HL-60 (cell line): ENCODE data around the gene NPC1.
"Not testable (repeated sequence)": the region's sequence is repeated elsewhere in the genome, so short reads cannot be mapped to it uniquely, and the experiment has no call there.

Experiments
- DNase-seq, 2 experiments: peaks; one replicate each; pipeline ENCODE4 v3.0.0-alpha.2; 2010 to 2020; ENCODE audit warnings: low read depth in 1 of 2, low spot score in 1 of 2
- H3K27ac ChIP-seq: fragments of 250-450 bp; sonication (Bioruptor Pico); replicated peaks from 2 replicates; pipeline ENCODE4 v1.5.1; 2020; ENCODE audit warnings: mild to moderate bottlenecking, moderate library complexity
- H3K27me3 ChIP-seq: fragments of 250-450 bp; sonication (Bioruptor Pico); 2 replicates; pipeline ENCODE4 v1.5.1; 2021; ENCODE audit warnings: mild to moderate bottlenecking, moderate library complexity; ENCODE audit not compliant: insufficient read depth, poor library complexity, severe bottlenecking
- H3K4me3 ChIP-seq: replicated peaks from 2 replicates; pipeline ENCODE4 v1.5.1; 2011; ENCODE audit warnings: mild to moderate bottlenecking, control low read depth, low read length; ENCODE audit not compliant: insufficient read depth
- GABPA ChIP-seq: IDR thresholded peaks from 2 replicates; pipeline ENCODE4 v1.6.1; 2012; ENCODE audit warnings: low read depth
- POLR2AphosphoS5 ChIP-seq: IDR thresholded peaks from 2 replicates; pipeline ENCODE4 v1.6.1; 2012; ENCODE audit warnings: low read depth
- REST ChIP-seq: IDR thresholded peaks from 2 replicates; pipeline ENCODE4 v1.6.1; 2012; ENCODE audit warnings: low read depth; ENCODE audit not compliant: insufficient replicate concordance
- SPI1 ChIP-seq: IDR thresholded peaks from 2 replicates; pipeline ENCODE4 v1.6.1; 2012; ENCODE audit warnings: low read depth, mild to moderate bottlenecking, borderline replicate concordance
- TF ChIP-seq, protein P1 (sequence below): IDR thresholded peaks from one replicate; pipeline ENCODE4 v1.5.1; 2011; ENCODE audit warnings: low read length, control low read depth, inconsistent platforms; ENCODE audit not compliant: insufficient read depth

The NPC1 gene

DNA sequence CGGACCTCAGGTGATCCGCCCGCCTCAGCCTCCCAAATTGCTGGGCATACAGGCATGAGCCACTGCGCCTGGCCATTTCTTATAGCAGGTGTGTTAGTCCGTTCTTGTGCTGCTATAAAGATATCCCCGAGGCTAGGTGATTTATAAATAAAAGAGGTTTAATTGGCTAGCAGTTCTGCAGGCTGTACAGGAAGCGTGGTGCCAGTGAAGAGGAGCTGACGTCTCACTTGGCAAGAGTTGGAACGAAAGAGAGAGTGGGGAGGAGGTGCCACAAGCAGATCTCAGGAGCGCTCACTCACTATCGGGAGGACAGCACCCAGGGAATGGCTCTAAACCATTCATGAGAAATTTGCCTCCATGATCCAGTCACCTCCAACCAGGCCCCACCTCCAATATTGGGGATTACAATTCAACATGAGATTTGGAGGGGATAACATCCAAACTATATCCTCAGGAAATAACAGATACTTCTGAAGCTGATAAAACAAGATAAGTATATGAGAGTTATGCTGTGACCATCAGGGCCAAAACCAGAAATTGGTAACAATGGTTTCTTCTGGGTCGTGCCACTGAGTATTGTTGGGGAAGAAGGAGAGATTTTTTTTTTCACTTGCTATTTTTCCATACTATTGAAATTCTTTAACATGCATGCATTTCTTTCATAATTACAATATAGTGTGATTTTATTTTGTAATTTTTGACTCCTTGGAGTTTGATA, 90.4 kb downstream of the NPC1 start:
- TF ChIP-seq GABPA: no peak
- TF ChIP-seq SPI1: no peak
- TF ChIP-seq, protein P1, sequence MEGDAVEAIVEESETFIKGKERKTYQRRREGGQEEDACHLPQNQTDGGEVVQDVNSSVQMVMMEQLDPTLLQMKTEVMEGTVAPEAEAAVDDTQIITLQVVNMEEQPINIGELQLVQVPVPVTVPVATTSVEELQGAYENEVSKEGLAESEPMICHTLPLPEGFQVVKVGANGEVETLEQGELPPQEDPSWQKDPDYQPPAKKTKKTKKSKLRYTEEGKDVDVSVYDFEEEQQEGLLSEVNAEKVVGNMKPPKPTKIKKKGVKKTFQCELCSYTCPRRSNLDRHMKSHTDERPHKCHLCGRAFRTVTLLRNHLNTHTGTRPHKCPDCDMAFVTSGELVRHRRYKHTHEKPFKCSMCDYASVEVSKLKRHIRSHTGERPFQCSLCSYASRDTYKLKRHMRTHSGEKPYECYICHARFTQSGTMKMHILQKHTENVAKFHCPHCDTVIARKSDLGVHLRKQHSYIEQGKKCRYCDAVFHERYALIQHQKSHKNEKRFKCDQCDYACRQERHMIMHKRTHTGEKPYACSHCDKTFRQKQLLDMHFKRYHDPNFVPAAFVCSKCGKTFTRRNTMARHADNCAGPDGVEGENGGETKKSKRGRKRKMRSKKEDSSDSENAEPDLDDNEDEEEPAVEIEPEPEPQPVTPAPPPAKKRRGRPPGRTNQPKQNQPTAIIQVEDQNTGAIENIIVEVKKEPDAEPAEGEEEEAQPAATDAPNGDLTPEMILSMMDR: no peak
- TF ChIP-seq POLR2AphosphoS5: no peak
- TF ChIP-seq REST: no peak
- Histone ChIP-seq H3K27ac (no peak overlapping the region), H3K27me3 (no peaks in the 10 kb centered on the region), H3K4me3 (no peak overlapping the region)
- no peak for DNase-seq

DNA sequence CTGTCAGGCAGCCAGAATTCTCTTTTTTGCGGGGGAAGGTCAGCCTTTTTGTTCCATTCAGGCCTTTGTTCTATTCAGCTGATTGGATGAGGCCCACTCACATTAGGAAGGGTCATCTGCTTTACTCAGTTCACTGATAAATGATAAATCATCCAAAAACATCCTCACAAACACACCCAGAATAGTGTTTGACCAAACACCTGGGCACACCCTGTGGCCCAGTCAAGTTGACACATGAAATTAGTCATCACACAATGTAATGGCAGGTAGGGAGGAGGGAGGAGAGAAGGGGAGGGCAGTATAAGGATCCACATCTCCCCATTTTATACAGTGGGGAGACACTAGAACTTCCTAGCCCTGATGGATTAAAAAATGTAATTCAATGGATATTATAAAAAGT, 91.3 kb downstream of the NPC1 start:
- no peak for DNase-seq
- TF ChIP-seq REST (no peak), GABPA (no peak), POLR2AphosphoS5 (no peak), SPI1 (no peak)
- TF ChIP-seq, protein P1: no peak
- H3K27ac ChIP-seq: no peak overlapping the region
- H3K27me3 ChIP-seq: no peaks in the 10 kb centered on the region
- no peak overlapping the region for H3K4me3 ChIP-seq

DNA sequence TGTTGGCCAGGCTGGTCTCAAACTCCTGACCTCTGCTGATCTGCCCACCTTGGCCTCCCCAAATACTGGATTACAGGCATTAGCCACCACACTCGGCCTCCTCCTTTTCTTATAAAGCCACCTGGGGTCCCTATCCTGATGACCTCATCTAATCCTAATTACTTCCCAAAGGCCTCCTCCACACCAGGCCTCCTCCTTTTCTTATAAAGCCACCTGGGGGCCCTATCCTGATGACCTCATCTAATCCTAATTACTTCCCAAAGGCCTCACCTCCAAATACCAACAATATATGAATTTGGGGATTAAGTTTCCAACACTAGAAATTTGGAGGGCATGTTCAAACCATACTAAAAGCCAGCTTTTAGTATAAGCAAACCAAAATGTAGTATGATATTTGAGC, 92.7 kb downstream of the NPC1 start:
- no peak for DNase-seq
- Histone ChIP-seq H3K27me3 (no peaks in the 10 kb centered on the region), H3K4me3 (no peak overlapping the region), H3K27ac (no peak overlapping the region)
- TF ChIP-seq REST: no peak
- TF ChIP-seq POLR2AphosphoS5: no peak
- TF ChIP-seq SPI1: no peak
- TF ChIP-seq, protein P1: no peak
- no peak for TF ChIP-seq GABPA

GRCh38 chr18:23489586-23489985, 96.7 kb downstream of the NPC1 start:
- H3K4me3 ChIP-seq, H3K27ac ChIP-seq, H3K27me3 ChIP-seq, DNase-seq: not testable (repeated sequence)
